HG03108 (cell line): ENCODE results near the gene SEC24D.
"Not testable (repeated sequence)": the region's sequence is repeated elsewhere in the genome, so short reads cannot be mapped to it uniquely, and the experiment has no call there.

ENCODE experiments used
- ATAC-seq: cut with Tn5 transposase; IDR thresholded peaks from one replicate; pipeline ENCODE4 v1.9.1; 2021; ENCODE audit warnings: moderate library complexity; ENCODE audit not compliant: unreplicated experiment

SEC24D gene

GRCh38 chr4:118811832-118812231 is 24.1 kb downstream of the SEC24D start:
- ATAC-seq: no peak

DNA sequence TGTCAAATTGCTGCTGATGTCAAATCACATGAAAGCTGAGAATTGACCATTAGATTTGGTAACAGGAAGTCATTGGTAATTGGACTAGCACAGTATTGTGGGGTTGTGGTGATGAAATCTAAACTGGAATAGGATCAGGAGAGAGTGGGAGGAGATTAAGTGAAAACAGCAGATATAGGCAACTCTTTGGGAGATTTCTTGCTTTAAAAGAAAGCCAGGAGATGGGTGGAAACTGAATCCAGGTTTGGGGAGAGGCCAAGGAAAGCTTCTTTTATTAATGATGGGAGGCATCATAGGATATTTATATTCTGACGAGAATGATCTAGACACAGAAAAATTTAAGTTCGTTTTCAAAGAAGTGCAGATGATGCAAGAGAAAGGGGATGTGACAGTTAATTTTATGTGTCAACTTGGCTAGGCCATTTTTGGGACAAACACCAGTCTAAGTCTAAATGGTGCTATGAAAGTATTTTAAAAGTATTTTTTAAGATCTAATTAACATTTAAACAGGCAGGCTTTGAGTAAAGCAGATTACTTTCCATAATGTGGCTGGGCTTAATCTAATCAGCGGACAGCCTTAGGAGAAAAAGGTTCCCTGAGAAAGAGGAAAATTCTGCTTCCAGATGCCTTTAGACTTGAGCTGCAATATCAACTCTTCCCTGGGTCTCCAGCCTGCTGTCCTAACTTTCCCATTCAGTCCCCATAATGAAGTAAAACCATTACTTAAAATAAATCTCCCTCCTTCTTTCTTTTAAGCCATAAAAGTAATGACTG is 24.7 kb downstream of the SEC24D start:
- no peak for ATAC-seq

GRCh38 chr4:118807659-118808058 is 28.3 kb downstream of the SEC24D start:
- no peak for ATAC-seq

DNA sequence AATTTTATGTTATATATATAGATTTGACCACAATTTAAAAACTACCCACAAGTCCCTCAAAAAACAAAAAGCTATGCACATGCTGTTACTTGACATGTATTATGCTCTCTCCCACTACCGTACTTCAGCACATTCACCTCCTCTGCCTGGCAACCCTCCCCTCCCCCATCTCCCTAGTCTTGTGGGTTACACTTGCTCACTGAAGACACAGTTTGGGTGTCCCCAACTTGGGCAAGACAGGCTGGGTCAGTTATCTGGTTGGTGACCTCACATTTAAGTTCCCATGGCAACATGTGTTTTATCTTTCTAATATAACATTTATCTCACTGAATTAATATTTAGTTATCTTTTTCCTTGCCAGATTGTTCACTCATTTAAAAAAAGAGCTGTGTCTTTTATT is 32.7 kb downstream of the SEC24D start:
- no peak for ATAC-seq

- no peak for ATAC-seq
These were observed 33.9 kb downstream of the SEC24D start for GRCh38 chr4:118801895-118802575.

DNA sequence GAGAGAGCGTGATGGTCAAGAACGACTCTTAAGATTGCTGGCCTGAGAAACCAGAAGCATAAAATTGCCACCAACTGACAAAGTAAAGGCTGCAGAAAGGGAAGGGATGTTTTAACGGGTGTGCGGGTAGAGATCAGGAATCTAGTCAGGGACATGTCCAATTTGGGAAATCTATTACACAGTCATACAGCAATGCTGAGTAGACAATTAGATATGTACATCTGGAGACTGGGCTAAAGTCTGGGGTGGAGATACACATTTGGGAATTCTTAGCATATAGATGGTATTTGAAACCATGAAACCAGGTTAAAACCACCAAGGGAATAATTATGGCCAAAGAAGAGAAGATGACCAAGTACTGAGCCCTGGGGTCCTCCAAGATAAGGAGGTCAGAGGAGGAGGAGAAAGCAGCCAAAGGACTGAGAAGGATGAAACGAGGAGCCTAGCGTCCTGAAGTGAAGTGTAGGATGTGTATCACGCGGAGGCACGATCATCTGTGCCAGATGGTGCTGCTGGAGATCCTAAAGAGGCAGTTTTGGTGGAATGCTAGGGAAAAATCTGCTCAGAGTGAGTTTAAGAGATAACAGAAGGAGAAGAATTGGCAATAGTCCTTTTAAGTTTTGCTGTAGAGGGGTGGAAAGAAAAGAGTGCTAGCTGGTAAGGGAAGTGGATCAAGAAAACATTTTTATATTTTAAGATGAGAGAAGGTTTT is 36.5 kb downstream of the SEC24D start:
- ATAC-seq: no peak

DNA sequence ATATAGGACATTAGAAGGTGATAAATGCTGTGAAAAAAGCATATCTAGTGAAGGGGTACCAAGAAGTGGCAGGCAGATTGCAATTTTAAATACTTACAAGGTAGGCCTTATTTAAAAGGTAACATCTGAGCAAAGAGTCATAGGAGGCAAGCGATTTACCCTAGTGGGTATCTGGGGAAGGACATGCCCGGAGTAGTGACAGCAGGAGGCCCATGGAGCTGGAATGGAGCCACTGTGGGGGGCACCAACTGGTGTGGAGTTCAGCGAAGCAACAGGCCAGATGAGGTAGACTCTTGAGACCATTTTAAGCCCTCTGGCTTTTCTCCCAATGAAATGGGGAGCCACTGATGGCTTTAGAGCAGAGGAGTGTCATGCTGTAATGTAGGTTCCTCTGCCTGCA is 37.3 kb downstream of the SEC24D start:
- no peak for ATAC-seq

DNA sequence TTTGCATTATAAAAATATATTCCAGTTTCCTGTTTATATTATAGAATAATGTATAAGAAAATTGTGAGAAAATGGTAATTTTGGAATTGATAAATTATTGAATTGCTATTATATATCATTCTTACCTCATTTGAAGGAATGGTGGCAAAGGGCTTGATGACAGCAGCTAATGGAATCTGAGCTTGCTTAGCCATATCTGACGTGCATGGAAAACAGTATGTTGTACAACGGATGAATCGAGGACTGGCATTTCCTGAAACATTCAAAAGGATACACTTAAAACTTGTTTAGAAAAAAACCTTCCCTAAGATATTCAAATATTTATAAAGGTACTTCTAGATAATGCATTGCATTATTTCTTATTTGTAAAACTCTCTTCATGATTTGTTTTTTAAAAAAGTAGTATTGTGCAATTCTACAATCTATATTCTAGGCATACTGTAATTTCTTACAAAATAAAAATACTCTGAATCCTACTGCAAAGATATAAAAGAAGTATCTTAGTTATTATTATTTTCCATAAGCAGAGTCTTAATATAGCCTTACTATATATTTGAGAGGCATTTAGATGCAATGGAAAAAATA is 38.3 kb downstream of the SEC24D start:
- ATAC-seq: no peak

- not testable (repeated sequence) for ATAC-seq
These were observed 44.1 kb downstream of the SEC24D start for GRCh38 chr4:118791690-118792446.

- ATAC-seq: no peak
These were observed 45.4 kb downstream of the SEC24D start for GRCh38 chr4:118790544-118790943.

GRCh38 chr4:118788911-118789310 is 47.0 kb downstream of the SEC24D start:
- no peak for ATAC-seq

DNA sequence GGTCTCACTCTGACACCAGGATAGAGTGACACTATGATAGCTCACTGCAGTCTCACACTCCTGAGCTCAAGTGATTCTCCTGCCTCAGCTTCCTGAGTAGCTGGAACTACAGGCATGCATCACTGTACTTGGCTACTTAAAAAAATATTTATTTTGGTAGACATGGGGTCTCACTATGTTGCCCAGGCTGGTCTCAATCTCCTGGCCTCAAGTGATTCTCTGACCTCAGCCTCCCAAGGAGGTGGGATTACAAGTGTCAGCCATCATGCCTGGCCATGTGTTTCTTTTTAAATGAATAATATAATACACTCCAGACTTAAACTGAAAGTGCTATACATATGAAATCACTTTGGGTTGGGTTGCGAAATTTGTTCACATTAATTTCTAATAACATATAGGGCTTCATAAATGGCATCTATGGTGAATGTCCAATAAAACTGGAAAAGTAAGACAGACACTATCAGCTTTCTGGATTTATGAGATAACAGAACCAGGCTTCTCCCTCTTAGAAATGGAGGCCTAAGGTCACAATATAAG is 48.0 kb downstream of the SEC24D start:
- no peak for ATAC-seq

DNA sequence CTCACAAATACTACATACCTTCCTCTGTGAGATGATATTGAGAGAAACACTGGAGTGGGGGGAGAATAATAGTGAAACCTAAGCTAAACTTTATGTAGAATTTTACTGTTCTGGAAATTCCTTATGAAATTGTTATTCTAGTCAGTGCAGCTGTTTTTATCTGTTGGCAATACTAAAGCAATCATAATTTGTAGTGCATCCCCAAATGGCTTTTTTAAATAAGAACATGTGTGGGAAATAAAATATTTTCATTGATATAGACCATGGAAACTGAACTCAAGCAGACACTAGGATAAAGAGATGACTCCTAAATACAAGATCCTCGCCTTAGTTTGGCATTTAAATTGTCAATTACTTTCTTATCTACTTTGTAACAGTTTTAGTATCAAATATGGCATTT is 51.1 kb downstream of the SEC24D start:
- ATAC-seq: no peak

- ATAC-seq: no peak
These were observed 52.0 kb downstream of the SEC24D start for GRCh38 chr4:118783887-118784286.

DNA sequence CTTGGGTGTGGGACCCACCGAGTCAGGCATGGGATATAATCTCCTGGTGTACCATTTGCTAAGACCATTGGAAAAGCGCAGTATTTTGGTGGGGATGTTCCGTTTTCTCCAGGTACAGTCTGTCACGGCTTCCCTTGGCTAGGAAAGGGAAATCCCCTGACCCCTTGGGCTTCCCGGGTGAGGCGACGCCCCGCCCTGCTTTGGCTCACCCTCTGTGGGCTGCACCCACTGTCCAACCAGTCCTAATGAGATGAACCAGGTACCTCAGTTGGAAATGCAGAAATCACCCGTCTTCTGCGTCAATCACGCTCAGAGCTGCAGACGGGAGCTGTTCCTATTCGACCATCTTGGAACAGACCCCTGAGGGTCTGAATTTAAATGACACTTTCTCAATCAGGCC is 53.0 kb downstream of the SEC24D start:
- ATAC-seq: not testable (repeated sequence)

GRCh38 chr4:118777649-118778048 is 58.3 kb downstream of the SEC24D start:
- not testable (repeated sequence) for ATAC-seq

DNA sequence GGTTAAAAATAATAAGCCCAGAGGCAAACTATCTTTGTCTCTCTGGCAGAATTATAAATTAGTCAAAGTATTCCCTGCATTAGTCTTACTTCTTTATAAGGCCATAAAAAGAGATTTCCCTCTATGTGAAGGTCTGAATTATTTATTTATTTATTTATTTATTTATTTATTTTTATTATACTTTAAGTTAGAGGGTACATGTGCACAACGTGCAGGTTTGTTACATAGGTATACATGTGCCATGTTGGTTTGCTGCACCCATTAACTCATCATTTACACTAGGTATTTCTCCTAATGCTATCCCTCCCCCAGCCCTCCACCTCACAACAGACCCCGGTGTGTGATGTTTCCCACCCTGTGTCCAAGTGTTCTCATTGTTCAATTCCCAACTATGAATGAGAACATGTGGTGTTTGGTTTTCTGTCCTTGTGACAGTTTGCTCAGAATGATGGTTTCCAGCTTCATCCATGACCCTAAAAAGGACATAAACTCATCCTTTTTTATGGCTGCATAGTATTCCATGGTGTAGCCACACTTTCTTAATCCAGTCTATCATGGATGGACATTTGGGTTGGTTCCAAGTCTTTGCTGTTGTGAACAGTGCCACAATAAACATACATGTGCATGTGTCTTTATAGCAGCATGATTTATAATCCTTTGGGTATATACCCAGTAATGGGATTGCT is 58.8 kb downstream of the SEC24D start:
- not testable (repeated sequence) for ATAC-seq

DNA sequence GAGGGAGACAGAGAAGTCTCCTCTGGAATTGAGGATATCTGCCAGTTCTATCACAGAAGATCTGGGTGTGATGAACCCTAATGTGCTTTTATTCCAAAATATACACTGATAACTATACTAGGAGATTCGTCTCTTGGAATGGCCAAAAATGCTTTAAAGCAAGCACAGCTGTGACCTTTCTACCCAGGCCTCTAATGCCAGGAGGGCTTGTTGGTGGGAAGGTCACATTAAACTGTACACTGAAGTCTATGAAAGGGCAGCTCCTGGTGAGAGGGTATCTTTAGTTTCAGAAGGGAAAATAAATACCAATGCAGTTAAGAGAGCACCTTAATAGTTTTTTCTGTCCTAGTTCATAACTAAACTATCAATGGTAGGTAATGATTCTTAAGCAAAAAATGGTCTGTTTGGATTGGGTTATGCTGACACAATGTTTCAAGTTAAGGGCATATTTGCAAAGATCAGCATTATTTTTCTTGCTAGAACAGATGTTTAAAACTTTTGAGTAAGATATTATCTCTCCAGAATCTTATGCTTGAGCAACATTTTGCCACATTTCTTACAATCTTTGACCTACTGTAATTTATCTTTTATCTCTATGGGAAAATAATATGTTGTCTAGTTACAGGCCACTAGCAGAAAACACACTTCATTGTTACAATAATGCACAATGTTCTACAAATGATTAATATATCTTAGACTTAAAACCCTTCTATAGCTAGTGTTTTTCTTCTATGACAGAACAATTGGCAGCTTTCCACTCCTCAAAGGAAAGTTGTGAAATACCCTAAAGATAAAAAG is 59.6 kb downstream of the SEC24D start:
- no peak for ATAC-seq

GRCh38 chr4:118775405-118775804 is 60.5 kb downstream of the SEC24D start:
- no peak for ATAC-seq
